SK-N-SH (cell line): ENCODE results near the gene ITGAL. TPM values are rescaled to one million over a fixed set of nuclear protein-coding genes. Genes with fewer than 3 reads are reported as not detected.

Source experiments
- CTCF ChIA-PET: fragments of 300-600, 350-600 bp; formaldehyde crosslinking; extraction: SDS; loops from one replicate; lab custom pipeline; 2021; lab: Yijun Ruan, JAX
- POLR2A ChIA-PET: fragments of 350-600 bp; sonication (Branson Sonifier 250); formaldehyde crosslinking; extraction: SDS; loops from one replicate; lab custom pipeline; 2020; ENCODE audit warnings: antibody characterized with exemption, inconsistent platforms; lab: Yijun Ruan, JAX
- DNase-seq: peaks from one replicate; pipeline ENCODE4 v3.0.0; 2012
- H2AFZ ChIP-seq: fragments of 200-600 bp; sonication (generic); 2 replicates; pipeline ENCODE4 v1.8.1; 2016; ENCODE audit warnings: antibody characterized with exemption, mild to moderate bottlenecking, low read depth
- H3F3A ChIP-seq: fragments of 200-600 bp; sonication (generic); replicated peaks from 2 replicates; pipeline ENCODE3; 2016; ENCODE audit warnings: antibody characterized with exemption, mild to moderate bottlenecking; ENCODE audit not compliant: insufficient read depth
- H3K27ac ChIP-seq, 2 experiments: fragments of 200-500 bp in 1 of 2; fragments of 200-600 bp in 1 of 2; sonication (Bioruptor generic) in 1 of 2; sonication (generic), shearing (Covaris generic) in 1 of 2; 2 replicates each; pipeline versions ENCODE4 v1.5.1 to v1.6.1; 2014 to 2016; ENCODE audit warnings: low read depth in 2 of 2, inconsistent platforms in 1 of 2, low read length in 1 of 2, mild to moderate bottlenecking in 1 of 2, mixed read lengths in 1 of 2
- H3K27me3 ChIP-seq: fragments of 200-600 bp; sonication (generic), shearing (Covaris generic); 2 replicates; pipeline ENCODE4 v1.6.1; 2016; ENCODE audit warnings: mixed run types; ENCODE audit not compliant: insufficient read depth
- H3K36me3 ChIP-seq, 2 experiments: fragments of 200-500 bp in 1 of 2; fragments of 200-600 bp in 1 of 2; sonication (Bioruptor generic) in 1 of 2; sonication (generic) in 1 of 2; replicated peaks in 1 of 2; 2 replicates each; pipeline versions ENCODE3 to v1.5.1; 2014 to 2016; ENCODE audit warnings: low read length in 1 of 2, mild to moderate bottlenecking in 1 of 2; ENCODE audit not compliant: insufficient read depth in 2 of 2, control insufficient read depth in 1 of 2
- H3K4me1 ChIP-seq, 2 experiments: fragments of 200-500 bp in 1 of 2; fragments of 200-600 bp in 1 of 2; sonication (Bioruptor generic) in 1 of 2; sonication (generic), shearing (Covaris generic) in 1 of 2; 2 replicates each; pipeline versions ENCODE4 v1.5.1 to v1.6.1; 2014 to 2016; ENCODE audit warnings: low read depth in 1 of 2, low read length in 1 of 2, mixed run types in 1 of 2; ENCODE audit not compliant: insufficient read depth in 2 of 2, control insufficient read depth in 1 of 2
- H3K4me2 ChIP-seq: fragments of 200-600 bp; sonication (generic), shearing (Covaris generic); 2 replicates; pipeline ENCODE4 v1.6.1; 2017; ENCODE audit warnings: mixed run types
- H3K4me3 ChIP-seq, 2 experiments: fragments of 200-500 bp in 1 of 2; fragments of 200-600 bp in 1 of 2; sonication (Bioruptor generic) in 1 of 2; sonication (generic), shearing (Covaris generic) in 1 of 2; 2 replicates each; pipeline versions ENCODE4 v1.5.1 to v1.8.1; 2014 to 2016; ENCODE audit warnings: low read depth in 2 of 2, inconsistent platforms in 1 of 2, low read length in 1 of 2, mild to moderate bottlenecking in 1 of 2, mixed read lengths in 1 of 2, moderate library complexity in 1 of 2
- H3K79me2 ChIP-seq: fragments of 200-600 bp; sonication (generic); 2 replicates; pipeline ENCODE4 v1.8.1; 2017; ENCODE audit warnings: mild to moderate bottlenecking; ENCODE audit not compliant: insufficient read depth
- H3K9ac ChIP-seq: fragments of 200-600 bp; sonication (generic); 2 replicates; pipeline ENCODE4 v1.6.1; 2017; ENCODE audit warnings: mixed run types
- H3K9me2 ChIP-seq: fragments of 200-600 bp; sonication (generic); 2 replicates; pipeline ENCODE4 v1.6.1; 2017; ENCODE audit warnings: mixed run types
- H3K9me3 ChIP-seq: fragments of 200-600 bp; sonication (generic); 2 replicates; pipeline ENCODE4 v1.6.1; 2017; ENCODE audit warnings: mixed run types, mild to moderate bottlenecking, moderate library complexity
- H4K20me1 ChIP-seq: fragments of 200-600 bp; sonication (generic); 2 replicates; pipeline ENCODE4 v1.6.1; 2017; ENCODE audit warnings: mild to moderate bottlenecking, mixed run types; ENCODE audit not compliant: insufficient read depth
- CHD2 ChIP-seq: fragments of 150-350 bp; IDR thresholded peaks from 2 replicates; pipeline ENCODE4 v1.6.1; 2018; ENCODE audit warnings: low read length; ENCODE audit not compliant: partially characterized antibody
- ELF1 ChIP-seq: IDR thresholded peaks from 2 replicates; pipeline ENCODE4 v1.4.0; 2012
- GABPA ChIP-seq: IDR thresholded peaks from 2 replicates; pipeline ENCODE4 v1.4.0; 2012; ENCODE audit warnings: low read depth, mild to moderate bottlenecking
- GATA2 ChIP-seq: sonication (generic); formaldehyde crosslinking; IDR thresholded peaks from 2 replicates; pipeline ENCODE4 v1.5.0; 2020; ENCODE audit warnings: mild to moderate bottlenecking, missing genetic modification reagents
- MEF2A ChIP-seq: IDR thresholded peaks from 2 replicates; pipeline ENCODE4 v1.4.0; 2012; ENCODE audit warnings: low read depth, borderline replicate concordance
- MXI1 ChIP-seq: IDR thresholded peaks from 2 replicates; pipeline ENCODE4 v1.6.1; 2012; ENCODE audit warnings: mild to moderate bottlenecking, low read depth, low read length, improper control_type of control experiment
- NRF1 ChIP-seq: IDR thresholded peaks from 2 replicates; pipeline ENCODE4 v1.6.1; 2012; ENCODE audit warnings: low read depth, mild to moderate bottlenecking, low read length
- POLR2AphosphoS5 ChIP-seq: IDR thresholded peaks from 2 replicates; pipeline ENCODE4 v1.6.1; 2012; ENCODE audit warnings: low read depth, low read length
- RAD21 ChIP-seq: IDR thresholded peaks from 2 replicates; pipeline ENCODE4 v1.6.1; 2012; ENCODE audit warnings: mild to moderate bottlenecking, low read length
- RXRA ChIP-seq: IDR thresholded peaks from 2 replicates; pipeline ENCODE4 v1.4.0; 2012; ENCODE audit warnings: low read depth, mild to moderate bottlenecking, borderline replicate concordance
- SIN3A ChIP-seq: IDR thresholded peaks from 2 replicates; pipeline ENCODE4 v1.6.1; 2012; ENCODE audit warnings: low read depth, mild to moderate bottlenecking, low read length, moderate library complexity, borderline replicate concordance
- TAF1 ChIP-seq: IDR thresholded peaks from 2 replicates; pipeline ENCODE4 v1.6.1; 2012; ENCODE audit warnings: low read depth, mild to moderate bottlenecking, low read length, moderate library complexity, borderline replicate concordance
- TEAD4 ChIP-seq: IDR thresholded peaks from 2 replicates; pipeline ENCODE4 v1.4.0; 2012; ENCODE audit warnings: mild to moderate bottlenecking, borderline replicate concordance; ENCODE audit not compliant: insufficient read depth
- YY1 ChIP-seq: IDR thresholded peaks from 2 replicates; pipeline ENCODE4 v1.4.0; 2012; ENCODE audit warnings: low read depth, mild to moderate bottlenecking
- WGBS: methylation state at CpG from one replicate; pipeline ENCODE4 v1.1.6; 2017; ENCODE audit warnings: low lambda C conversion rate; 5-methylcytosine and 5-hydroxymethylcytosine counted together
- polyA plus RNA-seq, 3 experiments: library from polyadenylated mRNA; depleted of rRNA; stranded (reverse); fragments of >200 nt; gene quantifications; 2 replicates each; pipeline ENCODE4 v1.2.3, GENCODE V29; 2012
- TF ChIP-seq, protein P1 (sequence below): IDR thresholded peaks from 2 replicates; pipeline ENCODE4 v1.4.0; 2012; ENCODE audit warnings: low read depth
- TF ChIP-seq, protein P2 (sequence below): IDR thresholded peaks from 2 replicates; pipeline ENCODE4 v1.4.0; 2012; ENCODE audit warnings: low read depth, borderline replicate concordance
- TF ChIP-seq, protein P3 (sequence below): fragments of 200-600 bp; sonication (generic); IDR thresholded peaks from 2 replicates; pipeline ENCODE4 v1.6.1; 2017; ENCODE audit warnings: antibody characterized with exemption, mild to moderate bottlenecking, moderate library complexity

The ITGAL gene
- polyA plus RNA-seq, 1 of the 3 experiments (the other 2 are of a cell fraction), result 0.12 TPM

DNA sequence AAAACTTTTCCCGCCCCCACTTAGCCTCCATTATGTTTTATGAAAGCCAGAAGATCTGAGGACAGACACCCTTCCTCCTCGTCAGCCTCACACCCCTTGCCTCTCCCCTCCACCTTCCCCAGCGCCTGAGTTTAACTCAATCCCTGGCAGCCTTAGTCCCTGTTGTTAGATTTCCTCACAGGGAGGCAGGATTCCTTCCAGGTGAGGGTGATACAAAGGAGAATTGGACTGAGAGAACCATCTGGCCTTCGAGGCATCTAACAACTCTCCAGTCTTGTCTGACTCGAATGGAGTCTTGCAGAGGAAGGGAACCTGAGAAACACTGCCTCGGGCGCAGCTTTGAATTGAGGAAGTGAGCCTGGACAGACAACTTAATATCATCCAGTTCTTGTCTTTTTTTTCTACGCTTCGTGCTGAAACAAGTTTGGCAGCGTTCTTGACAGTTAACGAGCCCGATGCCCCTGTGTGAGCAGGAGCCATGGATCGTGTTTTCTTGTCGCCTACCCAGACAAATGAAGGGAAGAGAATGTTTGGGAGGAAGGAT is 55.2 kb downstream of the ITGAL start:
- Histone ChIP-seq H3K4me2 (peak overlapping the region; percentile 94), H3K79me2 (no peaks in the 10 kb centered on the region), H4K20me1 (no peaks in the 10 kb centered on the region), H3F3A (peaks cover 4% of the 10 kb centered on the region), H3K9me2 (no peaks in the 10 kb centered on the region), H3K4me3 (peak overlapping the region; percentile 80), H2AFZ (peak overlapping the region; percentile 82), H3K9me3 (no peaks in the 10 kb centered on the region), H3K9ac (peak overlapping the region; percentile 65), H3K27ac (peak overlapping the region; percentile 69 to 96), H3K4me1 (peaks cover 6 to 11% of the 10 kb centered on the region in 2 experiments; a peak in 3 of 4 replicates), H3K36me3 (peaks cover 10 to 18% of the 10 kb centered on the region in 2 experiments), H3K27me3 (no peaks in the 10 kb centered on the region)
- CTCF ChIA-PET, result interaction anchor here (0.8 to 2.5 kb wide), 8 partner anchors 8 to 98 kb away, joined by 3 to 15 read pairs (median 4); partner anchors contain the start of genes DCTPP1, ZNF688 and ZNF764
- WGBS, result 51% methylated on average over 14 of the region's 14 CpGs
- 0 out of 2 replicates have a peak, but pooled peaks have one; percentile 40 for TF ChIP-seq YY1
- TF ChIP-seq GABPA, result no peak
- no peak for TF ChIP-seq TAF1
- DNase-seq, result no peak
- POLR2A ChIA-PET, result interaction anchor here (0.7 to 1.6 kb wide), 7 partner anchors 8 to 131 kb away, joined by 3 to 6 read pairs (median 3); partner anchors contain the start of genes DCTPP1, FBRS, PRR14 and SEPHS2

DNA sequence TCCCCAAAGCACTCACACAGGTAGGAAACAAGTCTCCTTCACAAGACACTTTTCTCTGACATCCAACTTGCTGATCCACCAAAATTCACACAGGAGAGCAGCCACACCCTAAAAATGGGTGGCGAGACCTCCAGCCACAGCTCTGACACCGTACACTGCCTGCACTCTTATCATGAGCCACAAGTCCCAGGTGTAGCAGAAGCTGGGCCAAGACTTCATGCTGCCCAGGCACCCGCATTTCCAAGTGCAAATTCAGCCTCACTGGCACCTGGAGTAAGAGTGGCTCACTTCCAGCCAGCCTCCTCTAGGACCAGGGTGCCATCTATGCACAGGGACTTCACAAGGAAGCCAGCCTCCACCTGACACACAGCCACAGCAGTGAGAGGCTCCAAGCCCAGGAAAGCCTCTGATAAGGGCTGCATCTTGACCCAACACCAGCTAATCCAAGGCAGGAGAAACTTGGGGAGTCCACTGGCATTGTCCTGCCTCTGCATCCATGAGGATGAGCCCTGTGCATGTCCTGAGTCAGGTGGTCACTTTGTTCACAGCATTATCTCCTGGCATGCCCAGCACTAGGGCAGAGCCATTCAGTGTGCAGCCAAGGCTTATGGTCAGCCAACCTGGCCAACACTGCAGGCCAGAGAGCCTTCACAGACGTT is 56.4 kb downstream of the ITGAL start:
- CTCF ChIA-PET, result interaction anchor here (1.0 to 2.5 kb wide), 3 partner anchors 79 to 100 kb away, joined by 3 to 15 read pairs (median 9); partner anchors contain the start of gene DCTPP1
- 83% methylated on average over 4 of the region's 4 CpGs for WGBS

More for the DNA sequence above, 56.4 kb downstream of the ITGAL start:
- H3K27ac ChIP-seq, result no peak overlapping the region
- H4K20me1 ChIP-seq, result no peaks in the 10 kb centered on the region
- no peaks in the 10 kb centered on the region for H3K9me2 ChIP-seq
- peaks cover 10 to 19% of the 10 kb centered on the region in 2 experiments for H3K36me3 ChIP-seq
- TF ChIP-seq CHD2 (no peak), RAD21 (no peak), RXRA (no peak), NRF1 (no peak), ELF1 (no peak), GATA2 (CRISPR knock-in tag) (no peak), MXI1 (no peak), MEF2A (no peak), SIN3A (no peak), POLR2AphosphoS5 (no peak), GABPA (no peak), TEAD4 (no peak)
- TF ChIP-seq, protein P1, sequence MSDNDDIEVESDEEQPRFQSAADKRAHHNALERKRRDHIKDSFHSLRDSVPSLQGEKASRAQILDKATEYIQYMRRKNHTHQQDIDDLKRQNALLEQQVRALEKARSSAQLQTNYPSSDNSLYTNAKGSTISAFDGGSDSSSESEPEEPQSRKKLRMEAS, result no peak
- TF ChIP-seq, protein P2, sequence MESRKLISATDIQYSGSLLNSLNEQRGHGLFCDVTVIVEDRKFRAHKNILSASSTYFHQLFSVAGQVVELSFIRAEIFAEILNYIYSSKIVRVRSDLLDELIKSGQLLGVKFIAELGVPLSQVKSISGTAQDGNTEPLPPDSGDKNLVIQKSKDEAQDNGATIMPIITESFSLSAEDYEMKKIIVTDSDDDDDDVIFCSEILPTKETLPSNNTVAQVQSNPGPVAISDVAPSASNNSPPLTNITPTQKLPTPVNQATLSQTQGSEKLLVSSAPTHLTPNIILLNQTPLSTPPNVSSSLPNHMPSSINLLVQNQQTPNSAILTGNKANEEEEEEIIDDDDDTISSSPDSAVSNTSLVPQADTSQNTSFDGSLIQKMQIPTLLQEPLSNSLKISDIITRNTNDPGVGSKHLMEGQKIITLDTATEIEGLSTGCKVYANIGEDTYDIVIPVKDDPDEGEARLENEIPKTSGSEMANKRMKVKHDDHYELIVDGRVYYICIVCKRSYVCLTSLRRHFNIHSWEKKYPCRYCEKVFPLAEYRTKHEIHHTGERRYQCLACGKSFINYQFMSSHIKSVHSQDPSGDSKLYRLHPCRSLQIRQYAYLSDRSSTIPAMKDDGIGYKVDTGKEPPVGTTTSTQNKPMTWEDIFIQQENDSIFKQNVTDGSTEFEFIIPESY, result no peak
- TF ChIP-seq, protein P3, sequence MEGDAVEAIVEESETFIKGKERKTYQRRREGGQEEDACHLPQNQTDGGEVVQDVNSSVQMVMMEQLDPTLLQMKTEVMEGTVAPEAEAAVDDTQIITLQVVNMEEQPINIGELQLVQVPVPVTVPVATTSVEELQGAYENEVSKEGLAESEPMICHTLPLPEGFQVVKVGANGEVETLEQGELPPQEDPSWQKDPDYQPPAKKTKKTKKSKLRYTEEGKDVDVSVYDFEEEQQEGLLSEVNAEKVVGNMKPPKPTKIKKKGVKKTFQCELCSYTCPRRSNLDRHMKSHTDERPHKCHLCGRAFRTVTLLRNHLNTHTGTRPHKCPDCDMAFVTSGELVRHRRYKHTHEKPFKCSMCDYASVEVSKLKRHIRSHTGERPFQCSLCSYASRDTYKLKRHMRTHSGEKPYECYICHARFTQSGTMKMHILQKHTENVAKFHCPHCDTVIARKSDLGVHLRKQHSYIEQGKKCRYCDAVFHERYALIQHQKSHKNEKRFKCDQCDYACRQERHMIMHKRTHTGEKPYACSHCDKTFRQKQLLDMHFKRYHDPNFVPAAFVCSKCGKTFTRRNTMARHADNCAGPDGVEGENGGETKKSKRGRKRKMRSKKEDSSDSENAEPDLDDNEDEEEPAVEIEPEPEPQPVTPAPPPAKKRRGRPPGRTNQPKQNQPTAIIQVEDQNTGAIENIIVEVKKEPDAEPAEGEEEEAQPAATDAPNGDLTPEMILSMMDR, result no peak
- no peak overlapping the region for H3K4me3 ChIP-seq
- DNase-seq, result no peak
- no peak overlapping the region for H2AFZ ChIP-seq
- H3F3A ChIP-seq, result peaks cover 4% of the 10 kb centered on the region
- H3K9ac ChIP-seq, result no peak overlapping the region
- no peak overlapping the region for H3K4me2 ChIP-seq
- POLR2A ChIA-PET, result interaction anchor here (0.6 to 1.1 kb wide), 2 partner anchors 80 to 99 kb away, joined by 3 read pairs; partner anchors contain the start of gene DCTPP1
- H3K27me3 ChIP-seq, result no peaks in the 10 kb centered on the region
- no peaks in the 10 kb centered on the region for H3K9me3 ChIP-seq
- peaks cover 6 to 21% of the 10 kb centered on the region in 2 experiments; a peak in 3 of 4 replicates for H3K4me1 ChIP-seq
- peaks cover 4% of the 10 kb centered on the region; the same call in 1 of the 2 replicates for H3K79me2 ChIP-seq
